ENCODE measurements around the gene MIB1.

DNA sequence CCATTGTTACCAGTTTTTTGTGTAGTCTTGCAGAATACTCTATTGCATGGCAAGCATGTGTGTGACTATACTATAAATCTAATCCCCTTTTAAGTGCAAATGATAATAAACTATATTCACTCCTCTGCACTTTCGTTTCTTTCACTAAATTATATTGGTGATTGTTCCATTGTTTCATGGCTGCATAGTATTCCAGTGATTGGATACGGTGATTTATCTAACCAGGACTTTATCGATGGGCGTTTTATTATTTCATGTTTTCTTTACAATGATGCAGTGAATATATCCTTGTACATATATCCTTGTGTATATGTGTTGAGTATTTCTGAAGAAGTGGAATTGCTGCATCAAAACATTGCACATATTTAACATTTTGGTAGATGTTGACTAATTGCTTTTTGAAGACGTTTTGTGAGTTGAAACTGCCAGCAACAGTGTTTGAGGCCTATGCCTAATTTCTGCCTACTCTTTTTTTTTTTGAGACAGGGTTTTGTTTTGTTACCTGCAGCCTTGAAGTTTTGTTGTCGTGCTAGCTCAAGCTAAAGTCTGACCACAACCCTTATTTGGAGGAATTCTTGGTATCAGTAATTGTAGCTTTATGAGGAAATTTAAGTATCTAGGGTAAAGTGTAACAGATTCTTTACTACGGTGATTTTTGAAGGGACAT is 2.7 kb downstream of the MIB1 start:
- no peak for TF ChIP-seq CTCF (IDR thresholded peaks at IDR 0.05; ENCODE audit: low read depth, low read length, poor library complexity, severe bottlenecking)
- TF ChIP-seq EZH2phosphoT487 (IDR thresholded peaks at IDR 0.05; ENCODE audit: borderline replicate concordance, low read length), result no peak
